GM18507 (cell line): ENCODE measurements around the gene NOXA1.
"Not testable (repeated sequence)": the region's sequence is repeated elsewhere in the genome, so short reads cannot be mapped to it uniquely, and the experiment has no call there.

Experiments used
- DNase-seq: peaks from one replicate; pipeline ENCODE4 v3.0.0; 2011; ENCODE audit warnings: low read depth; ENCODE audit not compliant: insufficient read length; ENCODE audit errors: extremely low spot score
- FAIRE-seq: peaks from 2 replicates; lab custom pipeline; 2011; peaks lifted over from hg19 to GRCh38; lab: Jason Lieb, UNC

Gene NOXA1

DNA sequence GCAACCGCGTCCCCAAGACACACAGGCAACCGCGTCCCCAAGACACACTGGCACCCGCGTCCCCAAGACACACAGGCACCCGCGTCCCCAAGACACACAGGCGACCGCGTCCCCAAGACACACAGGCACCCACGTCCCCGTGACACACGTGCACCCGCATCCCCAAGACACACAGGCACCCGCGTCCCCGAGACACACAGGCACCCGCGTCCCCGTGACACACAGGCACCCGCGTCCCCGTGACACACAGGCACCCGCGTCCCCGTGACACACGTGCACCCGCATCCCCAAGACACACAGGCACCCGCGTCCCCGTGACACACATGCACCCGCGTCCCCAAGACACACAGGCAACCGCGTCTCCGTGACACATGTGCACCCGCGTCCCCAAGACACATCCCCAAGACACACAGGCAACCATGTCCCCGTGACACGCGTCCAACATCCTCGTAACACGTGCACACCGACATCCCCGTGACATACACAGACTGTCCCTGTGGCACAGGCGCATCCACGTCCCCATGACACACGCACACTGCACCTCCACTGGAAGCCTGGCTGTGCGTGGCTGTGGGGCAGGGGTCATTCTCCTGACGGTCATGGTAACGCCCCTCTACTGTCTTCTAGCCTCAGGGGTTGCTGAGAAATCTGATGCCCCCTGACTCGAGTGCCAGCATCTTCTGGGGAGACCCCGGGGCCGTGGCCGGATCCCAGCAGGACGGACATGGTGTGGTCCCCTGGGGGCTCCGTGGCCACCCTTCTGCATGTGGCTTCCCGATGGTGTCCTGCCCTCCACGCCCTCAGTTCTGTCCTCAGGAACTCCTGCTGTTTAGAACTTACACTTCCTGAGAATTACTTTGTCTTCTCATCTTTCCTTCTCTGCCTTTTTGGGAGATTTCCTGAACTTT lies 24.4 kb upstream of the NOXA1 start:
- FAIRE-seq (no peak), DNase-seq (no peak)

GRCh38 chr9:137402746-137403145 lies 20.4 kb upstream of the NOXA1 start:
- DNase-seq (no peak), FAIRE-seq (no peak)

DNA sequence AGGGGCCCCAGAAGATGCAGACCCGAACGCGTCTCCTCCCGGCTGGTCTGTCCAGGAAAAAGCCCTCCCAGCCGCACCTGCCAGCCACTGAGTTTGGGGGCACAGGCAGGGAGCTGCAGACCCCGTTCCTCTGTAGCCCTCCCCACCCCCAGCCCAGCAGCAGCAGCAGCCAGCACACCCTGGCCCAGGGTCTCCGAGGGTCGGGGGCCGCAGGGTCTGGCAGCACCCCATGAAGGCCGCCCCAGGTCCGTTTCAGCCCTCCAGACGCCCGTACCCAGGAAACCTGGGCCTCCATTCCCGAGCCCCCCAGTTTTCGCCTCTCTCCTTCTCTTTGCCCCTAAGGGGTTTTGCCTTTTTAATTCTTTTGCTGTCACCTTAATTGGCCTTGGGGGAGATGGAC lies 19.9 kb upstream of the NOXA1 start:
- FAIRE-seq (no peak), DNase-seq (no peak)

DNA sequence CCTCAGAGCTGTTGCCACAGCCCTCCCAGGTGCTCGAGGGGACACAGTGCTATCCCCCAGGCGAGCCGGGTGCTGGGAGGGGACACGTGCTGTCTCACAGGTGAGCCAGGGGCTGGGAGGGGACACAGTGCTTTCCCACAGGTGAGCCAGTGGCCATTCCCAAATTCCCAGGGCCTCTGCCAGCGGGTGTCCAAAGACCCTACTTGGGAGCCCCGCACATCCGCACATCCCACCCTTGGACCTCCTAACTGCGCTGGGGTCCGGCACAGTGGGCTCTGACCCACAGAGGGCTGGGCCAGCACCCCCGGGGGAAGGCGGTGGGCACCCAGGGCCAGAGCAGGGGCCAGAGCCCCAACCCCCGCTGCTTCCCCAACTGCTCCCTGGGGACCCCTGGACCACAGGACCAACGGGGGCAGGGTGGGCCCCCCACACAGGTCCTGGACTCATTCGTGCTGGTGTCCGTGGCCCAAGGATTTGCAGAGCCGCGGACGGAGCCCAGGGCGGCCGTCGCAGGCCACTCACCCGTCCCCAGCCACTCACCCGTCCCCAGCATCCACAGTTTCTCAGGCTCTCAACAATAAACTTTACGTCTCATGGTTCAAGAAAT lies 18.1 kb upstream of the NOXA1 start:
- DNase-seq (no peak), FAIRE-seq (no peak)

GRCh38 chr9:137405677-137406081 lies 17.5 kb upstream of the NOXA1 start:
- DNase-seq (no peak), FAIRE-seq (no peak)

GRCh38 chr9:137406085-137406760 lies 17.0 kb upstream of the NOXA1 start:
- DNase-seq (no peak), FAIRE-seq (no peak)

DNA sequence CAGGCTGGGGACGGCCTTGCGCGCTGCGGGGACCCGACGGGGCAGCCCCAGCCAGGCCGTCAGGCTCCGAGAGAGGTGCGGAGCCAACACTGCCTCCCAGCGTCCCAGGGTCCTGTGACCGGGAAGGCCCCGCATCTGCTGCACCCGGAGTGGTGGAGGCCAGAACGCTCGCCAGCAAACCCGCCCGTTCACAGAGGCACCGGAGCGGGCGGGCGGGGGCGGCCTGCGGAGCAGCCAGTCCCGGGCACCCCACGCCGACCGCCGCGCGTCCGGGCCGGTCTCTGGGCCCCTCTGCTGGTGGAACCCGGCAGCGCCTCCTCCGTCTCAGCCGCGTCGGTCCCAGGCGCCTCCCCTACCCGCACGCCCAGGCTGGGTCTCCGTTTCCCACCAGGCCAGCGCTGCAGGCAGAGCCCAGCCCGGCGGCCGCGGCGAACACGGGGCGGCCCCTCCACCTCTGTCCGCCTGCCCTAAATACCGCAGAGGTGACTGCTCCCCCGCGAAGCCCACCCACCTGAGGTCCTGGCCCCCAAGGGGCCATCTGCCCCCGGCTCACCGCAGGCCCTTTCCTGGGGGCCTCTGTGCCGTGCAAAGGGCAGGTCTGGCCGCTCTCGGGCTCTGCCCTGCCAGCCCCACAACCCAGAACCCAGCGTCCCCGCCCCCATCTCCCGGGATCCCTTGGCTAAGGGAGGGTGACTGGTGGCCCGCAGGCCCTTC lies 16.2 kb upstream of the NOXA1 start:
- FAIRE-seq, result peak; percentile 67

DNA sequence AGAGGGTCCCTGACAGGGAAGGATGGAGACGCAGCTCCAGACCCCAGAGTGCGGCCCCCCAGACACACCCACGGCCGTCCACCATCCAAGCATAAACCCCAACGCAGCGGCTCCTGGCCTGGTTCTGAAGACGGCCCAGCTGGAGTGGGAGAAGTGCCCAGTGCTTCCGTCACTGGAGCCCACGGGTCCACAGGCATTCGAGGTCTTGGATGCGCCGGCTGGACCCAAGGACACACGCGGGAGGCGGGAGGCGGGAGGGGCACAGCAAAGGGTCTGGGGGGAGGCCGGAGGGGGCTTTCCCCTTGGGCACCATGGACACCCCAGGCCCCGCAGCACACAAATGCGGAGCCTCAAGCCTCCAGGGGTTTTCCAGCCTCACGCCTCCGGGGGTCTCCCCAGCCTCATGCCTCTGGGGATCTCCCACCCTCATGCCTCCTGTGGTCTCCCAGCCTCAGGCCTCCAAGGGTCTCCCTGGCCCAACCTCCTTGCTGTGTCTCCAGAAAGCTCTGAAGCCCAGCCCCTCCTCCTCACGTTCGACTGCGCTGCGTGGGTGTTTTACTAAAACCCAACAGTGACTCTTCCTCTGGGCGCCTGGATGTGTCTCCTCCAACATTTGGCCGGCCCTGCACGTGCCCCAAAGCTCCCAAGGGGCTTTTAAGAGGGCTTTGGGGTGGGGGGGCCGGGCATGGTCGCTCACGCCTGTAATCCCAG lies 15.4 kb upstream of the NOXA1 start:
- FAIRE-seq (peak; percentile 78), DNase-seq (no peak)

More for the DNA sequence above, 16.2 kb upstream of the NOXA1 start:
- DNase-seq, result peak; percentile 63

GRCh38 chr9:137408651-137409405 lies 14.4 kb upstream of the NOXA1 start:
- no peak for DNase-seq
- no peak for FAIRE-seq

- FAIRE-seq (no peak), DNase-seq (no peak)
These were observed 13.7 kb upstream of the NOXA1 start for GRCh38 chr9:137409515-137409914.

DNA sequence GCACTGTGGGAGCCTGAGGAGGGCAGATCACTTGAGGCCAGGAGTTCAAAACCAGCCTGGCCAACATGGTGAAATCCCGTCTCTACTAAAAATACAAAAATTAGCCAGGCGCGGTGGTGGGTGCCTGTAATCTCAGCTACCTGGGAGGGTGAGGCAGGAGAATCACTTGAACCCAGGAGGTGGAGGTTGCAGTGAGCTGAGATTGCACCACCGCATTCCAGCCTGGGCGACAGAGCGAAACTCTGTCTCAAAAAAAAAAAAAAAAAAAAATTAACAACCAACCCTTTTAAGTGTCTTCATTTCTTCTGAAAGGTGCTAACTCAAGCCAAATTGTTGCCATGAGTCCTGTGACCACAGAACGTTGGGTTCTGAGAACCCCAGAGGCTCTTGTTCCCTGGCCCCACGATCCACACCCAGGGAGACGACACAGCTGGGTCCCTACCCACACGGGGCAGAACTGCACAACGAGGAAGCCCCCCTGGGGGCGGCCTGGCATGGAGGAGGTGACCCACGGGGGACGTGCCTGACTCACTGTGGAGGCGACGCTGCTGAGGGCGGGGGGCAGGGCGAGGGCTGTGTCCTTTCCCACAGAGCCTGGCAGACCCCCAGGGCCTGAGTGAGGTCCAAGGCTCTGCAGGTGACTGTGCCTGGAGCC lies 12.8 kb upstream of the NOXA1 start:
- not testable (repeated sequence) for DNase-seq, FAIRE-seq

DNA sequence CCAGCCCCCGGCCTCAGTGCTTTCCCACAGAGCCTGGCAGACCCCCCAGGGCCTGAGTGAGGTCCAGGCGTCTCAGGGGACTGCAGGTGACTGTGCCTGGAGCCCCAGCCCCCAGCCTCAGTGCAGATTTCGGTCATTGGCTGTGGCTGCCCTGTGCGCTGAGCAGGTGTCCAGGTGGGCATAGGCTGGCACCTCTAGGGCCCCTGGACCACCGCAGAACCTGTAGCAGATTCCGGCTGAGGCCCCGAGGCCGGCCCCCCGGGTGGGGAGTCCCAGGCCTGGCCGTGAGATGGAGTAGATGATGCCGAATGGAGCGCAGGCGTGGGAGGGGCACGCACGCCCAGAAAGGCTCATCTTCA lies 12.3 kb upstream of the NOXA1 start:
- no peak for FAIRE-seq

GRCh38 chr9:137411260-137411644 lies 11.9 kb upstream of the NOXA1 start:
- DNase-seq (no peak), FAIRE-seq (no peak)

More for the DNA sequence above, 12.3 kb upstream of the NOXA1 start:
- no peak for DNase-seq

DNA sequence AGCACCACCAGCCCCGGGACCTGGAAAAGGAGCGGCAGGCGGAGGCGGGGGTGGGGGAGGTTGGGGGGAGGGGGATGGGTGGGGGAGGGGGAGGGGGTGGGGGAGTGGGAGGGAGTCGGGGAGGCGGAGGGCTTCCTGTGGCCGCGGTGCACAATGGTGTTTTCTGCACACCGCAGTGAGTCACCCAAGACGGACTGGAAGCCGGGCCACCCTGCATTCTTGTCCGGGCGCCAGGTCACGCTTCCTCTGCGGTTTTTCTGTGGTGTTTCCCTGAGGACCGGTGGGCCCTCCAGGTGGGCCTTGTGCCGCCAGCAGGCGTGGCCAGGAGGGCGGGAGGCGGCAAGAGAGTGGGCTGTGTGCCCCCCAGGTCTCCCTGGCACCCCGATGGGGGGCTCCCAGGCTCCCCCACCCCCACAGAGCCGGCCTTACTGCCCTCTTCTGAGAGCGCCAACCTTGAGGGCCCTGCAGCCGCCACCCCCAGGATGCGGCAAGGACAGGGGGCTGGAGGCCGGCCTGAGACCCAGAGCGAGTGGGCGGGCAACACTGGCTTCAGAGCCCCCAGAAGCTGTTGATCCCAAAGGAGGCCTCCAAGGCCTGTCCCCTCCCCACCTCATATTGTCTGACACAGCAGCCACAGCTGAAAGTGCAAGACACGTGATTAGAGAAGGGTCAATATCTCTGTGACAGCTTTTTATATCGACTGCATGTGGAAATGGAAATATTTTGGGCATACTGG lies 11.4 kb upstream of the NOXA1 start:
- peak; percentile 70 for DNase-seq
- peak; percentile 75 for FAIRE-seq

DNA sequence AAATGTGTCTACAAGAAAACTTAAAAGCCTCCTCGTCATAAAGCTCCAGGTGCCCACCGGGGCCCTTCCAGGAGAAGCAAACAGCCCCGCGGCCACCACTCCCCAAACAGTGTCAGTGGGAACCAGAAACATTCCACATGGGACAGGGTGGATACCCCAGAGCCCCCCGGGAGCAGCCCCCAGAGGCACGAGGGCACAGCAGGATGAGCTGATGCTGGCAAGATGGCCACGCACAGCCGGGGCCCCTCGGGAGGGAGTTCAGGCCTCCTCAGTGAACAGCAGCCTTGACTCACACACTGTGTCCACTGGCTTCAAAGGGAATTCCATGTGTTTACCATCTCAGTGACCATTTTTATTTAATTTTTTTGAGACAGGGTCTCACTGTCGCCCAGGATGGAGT lies 10.8 kb upstream of the NOXA1 start:
- no peak for FAIRE-seq

DNA sequence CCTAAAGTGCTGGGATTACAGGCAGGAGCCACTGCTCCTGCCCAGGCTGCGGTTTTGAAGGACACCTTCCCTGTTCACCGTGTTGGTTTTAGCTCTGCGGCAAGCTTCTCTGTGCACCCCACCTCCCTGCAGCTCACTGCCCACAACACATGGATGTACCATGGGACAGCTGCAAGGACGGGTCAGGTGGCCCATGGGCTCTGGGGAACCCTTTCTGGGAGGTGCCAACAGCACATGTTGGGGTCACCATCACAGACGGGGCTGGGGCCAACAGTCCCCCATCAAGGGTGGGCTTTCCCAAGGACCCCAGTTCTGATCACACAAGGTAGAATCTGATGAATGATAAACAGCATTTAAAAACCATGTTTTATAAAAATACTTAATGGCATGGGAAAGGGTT lies 7.7 kb upstream of the NOXA1 start:
- FAIRE-seq, result no peak

More for the DNA sequence above, 10.8 kb upstream of the NOXA1 start:
- DNase-seq, result no peak

DNA sequence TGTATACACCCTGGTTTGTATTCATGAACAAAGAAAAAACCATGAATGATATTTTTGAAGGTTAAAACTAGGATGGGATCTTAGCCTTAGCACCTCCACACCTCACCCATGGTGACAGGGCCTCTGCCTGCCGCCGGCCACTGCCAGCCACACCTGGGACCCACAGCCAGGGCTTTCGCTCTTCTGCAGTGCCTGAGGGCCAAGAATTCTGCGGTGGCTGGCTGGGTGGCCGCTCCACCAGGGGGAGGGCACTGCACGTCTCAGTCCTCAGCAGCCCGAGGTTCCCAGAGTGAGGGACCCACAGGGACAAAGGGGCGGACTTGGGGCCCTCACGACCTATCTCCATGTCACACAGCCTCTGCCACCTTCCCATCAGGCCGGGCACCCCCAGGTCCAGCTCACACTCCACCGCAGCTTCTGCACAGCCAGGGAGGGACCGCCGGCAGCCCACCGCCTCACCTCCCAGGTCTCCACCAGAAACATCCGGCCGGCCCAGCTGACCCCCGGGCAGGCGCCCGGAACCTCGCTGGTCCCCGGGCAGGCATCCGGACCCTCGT lies 7.1 kb upstream of the NOXA1 start:
- FAIRE-seq, result no peak

More for the DNA sequence above, 7.7 kb upstream of the NOXA1 start:
- DNase-seq, result no peak

More for the DNA sequence above, 7.1 kb upstream of the NOXA1 start:
- no peak for DNase-seq
